Colon (tissue), 2 donors: Measurements from ENCODE around the gene MAGT1.
"Not testable (repeated sequence)": the region's sequence is repeated elsewhere in the genome, so short reads cannot be mapped to it uniquely, and the experiment has no call there.

Source experiments
- FAIRE-seq: peaks from 2 replicates; lab custom pipeline; 2012; peaks lifted over from hg19 to GRCh38; lab: Jason Lieb, UNC
- donor health status: control.
- donor health status: control.

MAGT1 gene

DNA sequence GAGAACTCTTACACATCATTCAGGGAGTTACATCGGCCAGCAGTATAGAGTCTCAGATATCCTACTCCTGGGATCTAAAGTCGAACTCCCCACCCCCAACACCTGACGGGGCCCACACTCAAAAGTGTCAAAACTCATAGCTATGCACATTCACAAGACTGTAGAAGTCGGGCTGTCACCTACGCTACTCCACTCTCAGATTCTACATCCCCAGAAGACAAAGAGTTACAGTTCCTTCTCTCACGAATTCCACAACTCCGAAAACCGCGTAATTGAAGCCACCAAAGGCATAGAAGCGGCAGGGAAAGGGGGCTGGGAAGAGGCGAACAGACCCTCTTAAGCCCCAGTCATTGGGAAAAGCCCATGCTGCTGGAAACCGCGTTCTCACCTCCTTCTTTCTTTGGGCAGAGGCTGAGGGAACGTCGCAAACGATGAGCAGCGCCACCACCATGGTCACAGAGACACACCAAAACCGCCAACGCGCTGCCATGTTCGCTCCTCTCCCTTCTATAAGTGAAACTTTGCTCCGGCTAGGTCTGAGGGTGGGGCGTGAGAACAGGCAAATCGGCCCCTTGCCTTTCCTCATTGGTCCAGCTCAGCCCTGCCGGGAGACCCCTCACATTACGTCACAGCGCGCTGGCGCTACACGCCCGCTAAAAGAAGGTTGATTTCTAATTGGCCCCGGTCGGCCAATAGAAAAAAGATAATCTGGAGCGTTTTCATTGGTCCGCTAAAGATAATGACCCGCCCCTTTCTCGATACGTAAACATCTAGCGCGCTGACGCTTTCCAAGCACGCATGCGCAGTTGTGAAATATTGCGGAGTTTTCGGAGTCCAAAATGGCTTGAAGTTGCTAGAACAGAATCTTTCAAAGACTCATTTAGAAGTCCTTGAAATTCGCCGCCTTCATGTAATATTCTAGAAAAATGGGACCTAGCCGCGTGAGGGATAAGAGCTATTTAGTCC is at the start of gene MAGT1:
MAGT1 (minus strand) TSS at position 515 of the 966 bp plus-strand sequence; CDS start at position 490, 25 bp downstream.
- FAIRE-seq: peak; percentile 90

DNA sequence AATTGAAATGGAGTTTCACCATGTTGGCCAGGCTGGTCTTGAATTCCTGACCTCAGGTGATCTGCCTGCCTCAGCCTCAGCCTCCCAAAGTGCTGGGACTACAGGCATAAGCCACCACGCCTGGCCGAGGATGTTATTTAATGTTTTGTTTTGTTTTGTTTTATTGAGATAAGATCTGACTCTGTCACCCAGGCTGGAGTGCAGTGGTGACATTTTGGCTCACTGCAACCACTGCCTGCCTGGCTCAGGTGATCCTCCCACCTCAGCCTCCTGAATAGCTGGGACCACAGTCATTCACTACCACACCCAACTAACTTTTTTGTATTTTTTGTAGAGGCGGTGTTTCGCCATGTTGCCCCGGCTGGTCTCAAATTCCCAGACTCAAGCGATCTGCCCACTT is 49.8 kb upstream of the MAGT1 start:
- not testable (repeated sequence) for FAIRE-seq

DNA sequence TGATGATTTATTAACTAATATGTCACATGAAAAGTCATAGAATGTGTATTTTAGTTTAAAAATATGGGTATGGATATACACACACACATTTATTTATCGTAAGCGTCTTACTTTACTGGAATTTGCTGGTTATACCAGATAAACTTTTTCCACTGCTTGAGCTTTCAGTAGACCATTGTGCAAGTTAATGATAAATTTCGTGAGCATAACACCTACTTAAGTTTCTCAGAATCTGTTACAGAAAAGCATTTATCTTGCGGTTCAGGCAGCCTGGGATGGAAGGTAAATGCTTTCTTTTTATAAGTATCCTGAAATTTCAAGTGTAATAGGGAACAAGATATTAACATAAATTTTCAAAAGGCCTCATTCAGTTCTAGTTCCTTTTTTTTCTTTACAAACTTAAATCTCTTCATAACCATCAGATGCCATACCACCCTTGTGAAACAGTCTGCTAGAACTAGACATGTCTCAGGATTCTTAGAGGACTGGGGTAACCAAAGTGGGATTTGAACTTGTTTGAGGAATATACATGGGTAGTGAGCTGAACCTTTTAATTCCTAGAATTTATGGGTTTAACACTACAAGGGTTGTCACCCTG is 42.9 kb upstream of the MAGT1 start:
- FAIRE-seq: peak; percentile 88

DNA sequence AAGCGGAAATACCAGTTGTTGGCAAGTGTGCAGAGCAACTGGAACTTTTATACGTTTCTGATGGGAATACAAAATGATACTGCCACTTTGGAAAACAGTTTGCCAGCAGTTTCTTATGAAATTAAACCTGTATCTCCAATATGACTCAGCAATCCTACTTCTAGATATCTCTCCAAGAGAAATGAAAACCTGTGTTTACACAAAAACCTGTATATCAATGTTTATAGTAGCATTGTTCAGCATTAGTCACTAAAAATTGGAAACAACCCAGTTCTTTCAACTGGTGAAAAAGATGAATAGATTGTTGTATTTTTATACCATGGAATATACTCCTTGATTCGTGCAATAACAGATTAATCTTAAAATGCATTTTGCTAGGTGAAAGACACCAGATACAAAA is 42.1 kb upstream of the MAGT1 start:
- peak; percentile 38 for FAIRE-seq

DNA sequence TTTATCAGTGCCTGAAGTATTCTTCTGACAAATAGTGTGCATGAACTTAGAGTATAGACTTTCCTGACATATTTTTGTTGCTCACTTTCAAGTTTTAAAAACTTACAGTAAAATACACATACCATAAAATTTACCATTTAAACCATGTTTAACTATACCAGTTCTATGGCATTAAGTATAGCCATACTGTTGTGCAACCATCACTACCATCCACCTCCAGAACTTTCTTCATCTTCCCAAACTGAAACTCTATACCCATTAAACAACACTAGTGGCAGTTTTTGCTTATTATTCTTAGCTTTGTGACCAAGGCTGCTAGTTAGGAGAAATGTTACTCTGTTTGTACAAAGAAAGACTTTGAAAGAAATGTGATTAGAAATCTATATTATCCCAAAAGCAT is 41.1 kb upstream of the MAGT1 start:
- FAIRE-seq: no peak

DNA sequence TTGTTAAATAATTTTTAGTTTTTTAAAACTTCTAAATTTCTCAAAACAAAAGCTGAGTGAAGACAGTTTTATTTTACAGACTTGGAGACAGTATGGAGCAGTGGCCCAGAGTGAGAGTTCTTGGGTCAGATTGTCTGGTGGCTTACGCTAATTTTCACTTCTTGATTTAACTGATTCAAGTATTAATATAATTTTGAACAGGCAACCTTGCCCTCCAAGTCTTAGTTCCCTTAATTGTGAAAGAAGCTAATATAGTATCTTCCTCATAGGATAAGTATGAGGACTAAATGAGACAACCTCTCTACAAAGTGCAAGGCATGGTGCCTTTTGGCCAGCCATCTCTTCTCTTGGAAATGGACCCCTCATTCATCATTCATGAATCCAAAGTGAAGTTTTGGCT is 40.7 kb upstream of the MAGT1 start:
- no peak for FAIRE-seq

DNA sequence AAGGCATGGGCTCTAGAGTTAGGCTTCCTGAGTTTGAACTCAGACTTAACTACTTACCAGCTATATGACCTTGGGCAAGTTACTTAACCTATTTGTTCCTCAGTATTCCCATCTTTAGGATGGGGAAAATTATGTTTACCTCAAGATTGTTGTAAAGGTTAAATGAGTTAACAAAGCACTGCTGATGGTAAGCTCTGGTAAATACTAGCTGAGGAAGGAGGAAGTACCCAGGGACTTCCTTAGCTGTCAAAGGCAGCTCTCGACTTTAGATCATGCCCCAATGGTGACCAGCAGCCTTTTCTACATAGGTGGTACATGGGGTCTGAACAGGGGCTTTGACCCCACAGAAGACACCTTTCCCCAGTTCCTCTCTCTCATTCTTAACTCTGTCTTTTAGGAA is 35.3 kb upstream of the MAGT1 start:
- FAIRE-seq: no peak

DNA sequence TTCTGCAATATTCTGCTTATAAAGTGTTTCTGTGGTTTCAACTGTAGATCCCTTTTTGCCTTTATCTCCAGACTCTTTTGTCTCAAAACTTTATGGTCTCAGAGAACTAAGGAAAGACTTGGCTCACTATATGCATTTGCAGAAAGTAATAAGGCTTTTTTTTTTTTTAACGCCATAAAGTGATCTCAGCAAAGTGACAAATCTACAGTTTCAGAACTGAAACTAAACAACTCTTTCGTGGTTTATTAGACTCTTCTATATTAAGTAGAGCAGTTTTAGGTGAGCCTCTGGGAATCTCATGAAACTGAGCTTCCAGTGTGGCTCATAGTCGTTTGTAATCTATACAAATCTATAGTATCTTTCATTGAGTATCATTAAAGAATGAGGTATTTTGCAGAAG is 30.5 kb upstream of the MAGT1 start:
- FAIRE-seq: peak; percentile 49

DNA sequence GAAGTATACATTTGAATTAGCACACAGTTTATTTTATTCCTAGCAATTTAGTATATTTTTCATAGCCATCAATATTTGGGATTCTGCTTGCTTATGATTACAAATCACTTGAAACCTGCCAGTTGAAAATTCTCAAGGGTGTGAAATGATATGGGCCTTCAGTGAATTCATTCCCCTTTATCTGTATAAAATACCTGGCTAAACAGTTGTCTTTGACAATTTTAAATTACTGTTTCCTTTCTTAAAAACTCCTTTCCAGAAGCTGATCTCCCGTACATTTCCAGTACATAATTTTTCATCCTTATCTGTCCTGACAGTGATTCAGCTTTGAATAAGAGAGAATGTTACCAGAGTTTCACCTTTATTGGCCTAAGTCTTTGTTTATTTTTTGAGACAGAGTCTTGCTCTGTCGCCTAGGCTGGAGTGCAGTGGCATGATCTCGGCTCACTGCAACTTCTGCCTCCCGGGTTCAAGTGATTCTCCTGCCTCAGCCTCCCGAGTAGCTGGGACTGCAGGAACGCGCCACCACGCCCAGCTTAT is 29.2 kb upstream of the MAGT1 start:
- no peak for FAIRE-seq

DNA sequence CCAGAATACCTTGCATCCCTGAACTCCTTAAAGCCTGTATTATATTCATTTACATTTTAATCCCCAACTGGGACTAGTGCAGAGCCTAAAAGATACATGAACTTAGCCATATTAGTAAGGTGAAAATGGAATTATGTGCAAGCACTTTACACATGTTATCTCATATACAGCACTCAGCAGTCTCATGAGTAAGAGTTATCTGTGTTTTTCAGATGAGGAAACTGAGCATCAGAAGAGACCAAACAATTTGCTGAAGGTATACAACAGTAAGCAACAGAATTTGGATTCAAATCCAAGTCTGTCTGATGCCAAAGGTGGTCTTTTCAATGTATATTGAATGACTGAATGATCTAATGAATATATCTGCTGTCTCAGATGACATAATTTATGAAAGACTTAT is 27.6 kb upstream of the MAGT1 start:
- FAIRE-seq: peak; percentile 36

DNA sequence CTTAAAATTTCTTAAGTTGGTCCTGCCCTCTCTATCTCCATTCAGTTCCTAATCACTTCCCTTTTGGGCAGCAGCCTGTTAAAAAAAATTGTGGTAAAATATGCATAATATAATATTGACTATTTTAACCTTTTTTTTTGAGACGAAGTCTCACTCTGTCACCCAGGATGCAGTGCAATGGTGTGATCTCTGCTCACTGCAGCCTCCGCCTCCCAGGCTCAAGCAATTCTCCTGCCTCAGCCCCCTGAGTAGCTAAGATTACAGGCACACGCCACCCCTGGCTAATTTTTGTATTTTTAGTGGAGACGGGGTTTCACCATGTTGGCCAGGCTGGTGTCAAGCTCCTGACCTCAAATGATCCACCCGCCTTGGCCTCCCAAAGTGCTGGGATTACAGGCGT is 24.1 kb upstream of the MAGT1 start:
- FAIRE-seq: not testable (repeated sequence)

DNA sequence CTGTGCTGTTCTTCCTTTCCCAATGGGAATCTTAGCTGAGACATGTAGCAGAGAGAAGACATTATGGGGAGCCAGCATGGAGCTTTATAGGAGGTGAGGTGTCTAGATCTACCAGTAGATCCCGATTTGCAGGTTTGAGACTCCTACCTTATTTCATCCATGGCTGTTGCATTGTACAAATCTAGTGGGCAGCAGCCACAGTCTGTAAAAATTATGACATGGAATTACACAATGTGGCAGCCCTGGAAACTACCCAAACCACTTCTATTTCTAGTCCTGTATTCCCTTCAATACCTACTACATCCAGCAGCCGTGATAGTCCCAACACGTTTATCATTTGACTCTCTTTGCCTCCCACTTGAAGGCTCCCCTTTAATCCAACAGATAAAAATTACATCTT is 23.3 kb upstream of the MAGT1 start:
- no peak for FAIRE-seq

DNA sequence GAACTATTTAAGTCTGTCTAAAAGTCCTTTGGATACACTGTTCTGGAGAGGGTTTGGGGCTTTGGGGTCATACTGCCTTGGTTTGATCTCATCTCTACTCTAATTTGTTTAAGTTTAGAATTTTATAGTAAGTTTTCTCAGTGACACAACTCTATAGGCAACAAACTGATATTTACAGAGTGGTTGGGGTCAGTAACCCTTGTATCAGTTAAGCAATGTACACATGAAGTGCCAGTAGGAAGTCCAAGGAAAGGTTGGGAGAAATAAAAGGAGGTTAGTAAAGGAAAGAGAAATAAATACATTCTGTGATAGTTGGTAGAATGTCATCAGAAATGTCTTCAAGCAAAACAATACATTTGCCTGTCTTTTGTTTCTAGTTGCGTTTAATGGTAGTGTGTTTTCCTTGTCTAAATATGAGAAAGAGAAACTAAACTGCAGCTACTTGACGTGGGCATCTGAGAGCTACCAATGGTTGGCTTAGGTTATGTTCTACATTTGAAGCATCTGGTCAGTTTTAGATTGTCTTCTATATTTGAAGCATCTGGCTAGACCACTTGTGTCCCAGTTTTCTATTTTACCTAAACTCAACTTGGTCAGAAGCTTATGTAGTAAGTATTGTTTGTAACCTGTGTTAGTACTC is 22.2 kb upstream of the MAGT1 start:
- no peak for FAIRE-seq

DNA sequence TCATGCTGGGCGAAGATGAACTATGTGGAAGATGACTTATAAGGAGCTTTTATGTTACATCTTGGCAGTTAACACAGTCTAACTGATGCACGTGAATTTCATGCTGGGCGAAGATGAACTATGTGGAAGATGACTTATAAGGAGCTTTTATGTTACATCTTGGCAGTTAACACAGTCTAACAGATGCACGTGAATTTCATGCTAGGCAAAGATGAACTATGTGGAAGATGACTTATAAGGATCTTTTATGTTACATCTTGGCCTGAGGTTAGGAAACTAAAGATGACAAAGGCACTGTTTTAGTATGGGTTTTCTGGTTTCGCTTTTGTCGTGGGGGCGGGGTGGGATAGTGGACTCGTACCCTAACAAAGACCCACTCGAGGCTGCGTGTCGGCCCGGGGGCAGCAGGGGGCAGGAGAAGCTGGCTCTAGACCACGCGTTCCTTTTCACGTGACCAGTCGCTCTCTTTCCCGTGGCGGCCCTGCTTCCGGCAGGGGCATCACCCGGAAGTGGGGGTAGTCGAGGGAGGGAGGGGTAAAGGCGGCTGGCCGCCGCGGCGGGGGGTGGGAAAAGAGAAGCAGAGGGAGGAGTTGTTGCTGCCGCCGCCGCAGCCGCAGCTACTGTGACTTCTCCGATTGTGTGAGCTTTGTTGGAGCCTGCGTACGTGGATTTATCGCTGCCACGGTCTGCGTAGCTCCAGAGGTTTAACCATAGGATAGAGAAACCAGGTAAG is 15.0 kb upstream of the MAGT1 start, which contains the start of gene ATP7A:
ATP7A (plus strand) TSS at position 586 of the 733 bp plus-strand sequence. CDS start 60,949 bp downstream, outside the sequence.
- no peak for FAIRE-seq

DNA sequence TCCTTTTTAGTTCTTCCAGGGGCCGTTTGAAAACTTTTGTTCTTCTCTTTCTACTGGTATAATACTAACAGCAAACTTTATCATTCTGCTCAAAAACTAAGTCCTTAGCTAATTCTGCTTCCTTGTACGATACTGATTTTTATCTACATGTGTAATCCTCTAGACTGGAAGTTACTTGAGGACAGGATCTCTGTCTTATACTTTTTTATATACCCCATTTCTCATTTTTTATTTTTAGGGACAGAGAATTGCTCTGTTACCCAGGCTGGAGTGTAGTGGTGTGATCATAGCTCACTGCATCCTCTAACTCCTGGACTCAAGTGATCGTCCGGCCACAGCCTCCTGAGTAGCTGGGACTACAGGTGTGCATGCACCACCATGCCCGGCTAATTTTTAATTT is 6.3 kb upstream of the MAGT1 start:
- FAIRE-seq: no peak

DNA sequence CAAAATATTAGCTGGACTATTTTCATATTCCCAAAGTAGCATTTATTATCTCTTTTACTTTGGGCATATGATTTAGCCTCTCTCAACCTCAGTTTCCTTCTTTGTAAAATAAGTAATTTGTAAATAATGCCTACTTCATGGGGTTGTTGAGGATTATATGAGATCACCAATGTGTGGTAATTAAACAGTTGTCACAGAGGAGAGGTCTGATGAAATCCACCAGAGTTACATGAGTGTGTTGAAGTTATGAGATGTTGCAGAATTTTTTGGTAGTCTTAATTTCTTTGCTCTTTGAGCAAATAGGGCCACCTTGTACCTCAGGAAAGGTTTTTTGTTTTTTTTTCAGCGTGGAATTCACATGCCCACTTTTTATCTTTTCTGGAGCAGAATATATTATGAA is 5.5 kb upstream of the MAGT1 start:
- FAIRE-seq: no peak

DNA sequence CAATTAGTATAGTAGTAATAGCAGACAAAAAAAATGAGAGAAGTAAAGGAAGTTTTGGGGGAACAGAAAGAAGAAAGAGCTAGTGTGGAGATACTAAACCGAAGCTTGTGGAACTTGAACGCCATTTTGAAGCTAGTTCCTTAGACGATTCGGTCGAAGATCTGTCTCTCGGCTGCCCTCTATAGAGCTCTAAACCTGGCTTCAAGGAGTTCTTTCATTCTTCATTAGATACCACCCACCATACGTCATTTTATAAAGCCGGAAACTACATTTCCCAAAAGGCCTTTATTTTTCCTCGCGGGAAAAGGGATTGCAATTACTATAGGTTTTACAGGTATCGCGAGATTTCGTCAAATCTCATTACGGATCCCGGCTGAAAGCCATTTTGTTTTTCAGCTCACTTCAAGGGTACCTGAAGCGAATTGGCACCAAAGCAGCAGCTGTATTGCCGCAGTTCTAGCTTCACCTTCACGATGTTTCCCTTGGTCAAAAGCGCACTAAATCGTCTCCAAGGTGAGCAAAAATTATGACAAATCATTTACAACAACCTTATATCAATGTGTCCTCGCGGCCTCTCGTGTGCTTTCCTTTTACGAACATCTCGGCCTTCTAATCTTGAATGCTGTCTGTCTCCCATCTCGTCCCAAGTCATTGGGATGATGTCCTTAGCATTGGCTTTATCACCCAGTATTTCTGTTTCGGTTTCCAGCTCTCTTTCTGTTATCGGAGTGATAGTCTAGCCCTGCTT is 4.0 kb upstream of the MAGT1 start, which contains the start of gene COX7B:
COX7B (plus strand) TSS at position 388 of the 748 bp plus-strand sequence; CDS start at position 474, 86 bp downstream.
- peak; percentile 80 for FAIRE-seq

DNA sequence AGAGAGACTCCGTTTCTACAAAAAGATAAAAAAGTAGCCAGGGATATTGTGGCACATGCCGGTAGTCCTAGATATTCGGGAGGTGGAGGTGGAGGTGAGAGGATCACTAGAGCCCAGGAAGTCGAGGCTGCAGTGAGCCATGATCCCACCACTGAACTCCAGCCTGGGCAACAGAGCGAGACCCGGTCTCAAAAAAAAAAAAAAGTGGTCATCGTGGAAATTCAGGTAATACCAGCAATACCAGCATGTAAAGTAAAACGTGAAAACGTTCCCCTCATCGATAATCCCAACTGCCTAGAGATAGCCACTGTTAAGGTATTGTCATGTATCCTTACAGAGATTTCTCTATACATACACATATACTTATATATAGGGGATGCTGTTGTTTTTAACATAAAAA is 1.5 kb downstream of the MAGT1 start:
- no peak for FAIRE-seq

DNA sequence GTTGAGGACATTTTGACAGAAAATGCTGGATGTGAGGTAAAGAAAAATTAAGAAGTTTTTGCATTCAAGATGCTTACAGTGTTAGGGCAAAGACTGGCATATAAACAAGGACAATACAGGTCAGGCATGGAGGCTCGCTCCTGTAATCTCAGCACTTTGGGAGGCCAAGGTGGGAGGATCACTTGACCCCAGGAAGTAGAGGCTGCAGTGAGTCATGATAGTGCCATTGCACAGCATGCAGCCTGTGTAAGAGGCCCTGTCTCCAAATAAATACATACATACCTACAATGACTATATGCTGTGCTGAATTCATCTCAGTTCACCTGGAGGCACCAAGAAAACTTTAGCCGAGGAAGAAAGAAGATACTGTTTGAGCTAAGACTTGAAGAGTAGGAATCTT is 2.3 kb downstream of the MAGT1 start:
- FAIRE-seq: no peak

DNA sequence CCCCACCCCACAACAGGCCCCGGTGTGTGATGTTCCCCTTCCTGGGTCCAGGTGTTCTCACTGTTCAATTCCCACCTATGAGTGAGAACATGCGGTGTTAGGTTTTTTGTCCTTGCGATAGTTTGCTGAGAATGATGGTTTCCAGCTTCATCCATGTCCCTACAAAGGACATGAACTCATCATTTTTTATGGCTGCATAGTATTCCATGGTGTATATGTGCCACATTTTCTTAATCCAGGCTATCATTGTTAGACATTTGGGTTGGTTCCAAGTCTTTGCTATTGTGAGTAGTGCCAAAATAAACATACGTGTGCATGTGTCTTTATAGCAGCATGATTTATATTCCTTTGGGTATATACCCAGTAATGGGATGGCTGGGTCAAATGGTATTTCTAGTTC is 13.8 kb downstream of the MAGT1 start:
- not testable (repeated sequence) for FAIRE-seq

DNA sequence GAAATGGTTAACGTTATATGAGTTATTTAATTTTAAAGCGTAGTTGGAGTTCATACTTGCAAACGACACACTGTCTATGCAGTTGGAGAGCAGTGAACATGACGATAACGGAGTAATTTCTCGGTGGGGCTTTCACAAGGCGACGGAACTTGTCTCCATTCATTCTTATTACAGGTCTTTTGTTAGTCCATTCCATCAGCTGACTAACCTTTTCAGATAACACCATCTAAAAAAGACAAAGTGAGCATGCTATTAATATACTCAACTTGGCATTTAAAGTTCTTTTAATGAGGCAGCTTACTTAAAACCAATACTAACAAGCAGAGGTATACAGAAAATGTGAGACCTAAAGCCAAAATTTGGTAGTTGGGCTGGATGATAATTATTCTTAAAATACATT is 19.9 kb downstream of the MAGT1 start:
- FAIRE-seq: no peak
